Right hindlimb (tissue), 1 donor: Measurements from ENCODE around the gene LHB.
A peak's percentile ranks its signal among the peaks of the same experiment; 100 is the strongest.

Experiments used
- DNase-seq: peaks from one replicate; pipeline ENCODE4 v3.0.0-alpha.2; 2018

Gene LHB

GRCh38 chr19:49006905-49007304, 10.0 kb downstream of the LHB start:
- DNase-seq = no peak

GRCh38 chr19:49004964-49005614, 11.8 kb downstream of the LHB start:
- no peak for DNase-seq

GRCh38 chr19:49004133-49004532, 12.8 kb downstream of the LHB start:
- DNase-seq = no peak

GRCh38 chr19:48999481-49000325, 17.2 kb downstream of the LHB start:
- no peak for DNase-seq

GRCh38 chr19:48997972-48998371, 18.9 kb downstream of the LHB start:
- no peak for DNase-seq

GRCh38 chr19:48994035-48994386, 22.9 kb downstream of the LHB start:
- DNase-seq = no peak

GRCh38 chr19:48993175-48994034, 23.5 kb downstream of the LHB start, which contains the start of the genes GYS1 and RUVBL2:
Gene GYS1 (minus strand): TSS chr19:48993309. CDS start chr19:48993112, 197 bp downstream.
Gene RUVBL2 (plus strand): TSS chr19:48993887. CDS start chr19:48993912, 25 bp downstream.
- peak; percentile 100 for DNase-seq

- DNase-seq = no peak
These were observed 24.2 kb downstream of the LHB start for GRCh38 chr19:48992581-48993174.

- DNase-seq = peak; percentile 77
These were observed 24.9 kb downstream of the LHB start for GRCh38 chr19:48991873-48992580.

- no peak for DNase-seq
These were observed 25.8 kb downstream of the LHB start for GRCh38 chr19:48991011-48991609.

GRCh38 chr19:48990400-48990799, 26.5 kb downstream of the LHB start:
- DNase-seq = no peak

GRCh38 chr19:48989701-48990291, 27.1 kb downstream of the LHB start:
- peak; percentile 66 for DNase-seq

- DNase-seq = no peak
These were observed 28.0 kb downstream of the LHB start for GRCh38 chr19:48988860-48989259.

GRCh38 chr19:48988286-48988685, 28.6 kb downstream of the LHB start:
- DNase-seq = no peak

GRCh38 chr19:48987323-48987722, 29.6 kb downstream of the LHB start:
- no peak for DNase-seq

- DNase-seq = no peak
These were observed 30.7 kb downstream of the LHB start for GRCh38 chr19:48986211-48986610.

GRCh38 chr19:48985711-48986110, 31.2 kb downstream of the LHB start:
- no peak for DNase-seq

GRCh38 chr19:48982280-48982679, 34.6 kb downstream of the LHB start:
- DNase-seq = no peak

GRCh38 chr19:48977061-48977460, 39.8 kb downstream of the LHB start:
- no peak for DNase-seq

GRCh38 chr19:48975947-48976847, 40.7 kb downstream of the LHB start:
- no peak for DNase-seq
